ENCODE results near the gene CFAP92. TPM values are rescaled to one million over a fixed set of nuclear protein-coding genes. Genes with fewer than 3 reads are reported as not detected.

The CFAP92 gene
- polyA plus RNA-seq, 1 experiment: 0.10 TPM

- ChIA-PET POLR2A (no interaction called here), CTCF (interaction anchor here (0.8 to 2.2 kb wide), 5 partner anchors 20 to 333 kb away, joined by 3 to 19 read pairs (median 3); no protein-coding TSS in a partner anchor)
- Histone ChIP-seq H3K27me3 (ENCODE audit: control insufficient read depth, insufficient read depth, low read length) (peaks cover 8% of the 10 kb centered on the region), H3K9me3 (ENCODE audit: control insufficient read depth, insufficient read depth, low read length) (no peaks in the 10 kb centered on the region; the same call in 1 of the 2 replicates), H3K27ac (ENCODE audit: low read depth, low read length) (no peak overlapping the region), H3K4me3 (ENCODE audit: low read depth, low read length) (no peak overlapping the region)
- no peak for DNase-seq (ENCODE audit: low read depth, low spot score)
- TF ChIP-seq CTCF (IDR thresholded peaks at IDR 0.05; ENCODE audit: low read depth, low read length): peak; percentile 50
Measured at GRCh38 chr3:128950223-128950938, 43.5 kb downstream of the CFAP92 start.

GRCh38 chr3:128949158-128949557 is 44.7 kb downstream of the CFAP92 start:
- Histone ChIP-seq H3K9me3 (ENCODE audit: control insufficient read depth, insufficient read depth, low read length) (no peaks in the 10 kb centered on the region; the same call in 1 of the 2 replicates), H3K4me3 (ENCODE audit: low read depth, low read length) (no peak overlapping the region), H3K27ac (ENCODE audit: low read depth, low read length) (no peak overlapping the region), H3K27me3 (ENCODE audit: control insufficient read depth, insufficient read depth, low read length) (peaks cover 17% of the 10 kb centered on the region)
- no peak for TF ChIP-seq CTCF (IDR thresholded peaks at IDR 0.05; ENCODE audit: low read depth, low read length)
- DNase-seq (ENCODE audit: low read depth, low spot score): no peak
- ChIA-PET CTCF (interaction anchor here (0.5 to 2.2 kb wide), 2 partner anchors 21 to 484 kb away, joined by 3 to 19 read pairs; no protein-coding TSS in a partner anchor), POLR2A (no interaction called here)

DNA sequence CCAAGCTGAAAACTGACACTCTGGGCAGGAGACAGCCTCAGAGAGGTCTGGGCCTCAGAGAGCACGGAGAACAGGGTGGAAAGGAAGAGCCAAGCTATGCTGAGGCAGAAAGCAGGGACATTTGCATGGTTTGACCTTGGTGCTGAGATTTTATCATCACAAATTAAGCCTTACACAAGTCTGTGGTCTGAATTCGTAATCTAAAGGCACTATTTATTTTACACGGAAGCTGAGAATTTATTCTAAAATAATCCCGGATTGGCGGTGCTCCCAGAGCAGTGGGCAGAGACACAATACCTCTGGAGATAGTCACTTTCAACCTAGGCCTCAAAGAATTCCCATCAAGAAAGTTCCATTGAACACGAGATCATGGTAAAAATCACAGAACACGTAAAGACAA is 47.5 kb downstream of the CFAP92 start:
- ChIA-PET CTCF (interaction anchor here (0.6 to 1.4 kb wide), 2 partner anchors 24 to 107 kb away, joined by 4 read pairs; no protein-coding TSS in a partner anchor), POLR2A (interaction anchor here (1.5 kb wide), 1 partner anchor 266 kb away, joined by 7 read pairs; no protein-coding TSS in a partner anchor)
- H3K27ac ChIP-seq (ENCODE audit: low read depth, low read length): no peak overlapping the region
- no peak overlapping the region for H3K4me3 ChIP-seq (ENCODE audit: low read depth, low read length)
- no peak for TF ChIP-seq CTCF (IDR thresholded peaks at IDR 0.05; ENCODE audit: low read depth, low read length)
- peaks cover 30% of the 10 kb centered on the region for H3K27me3 ChIP-seq (ENCODE audit: control insufficient read depth, insufficient read depth, low read length)
- DNase-seq (ENCODE audit: low read depth, low spot score): no peak
- no peaks in the 10 kb centered on the region; the same call in 1 of the 2 replicates for H3K9me3 ChIP-seq (ENCODE audit: control insufficient read depth, insufficient read depth, low read length)

- no peak for TF ChIP-seq CTCF (IDR thresholded peaks at IDR 0.05; ENCODE audit: low read depth, low read length)
- Histone ChIP-seq H3K9me3 (ENCODE audit: control insufficient read depth, insufficient read depth, low read length) (no peaks in the 10 kb centered on the region; the same call in 1 of the 2 replicates), H3K27me3 (ENCODE audit: control insufficient read depth, insufficient read depth, low read length) (peaks cover 30% of the 10 kb centered on the region), H3K27ac (ENCODE audit: low read depth, low read length) (no peak overlapping the region), H3K4me3 (ENCODE audit: low read depth, low read length) (no peak overlapping the region)
- ChIA-PET CTCF (interaction anchor here (1.4 kb wide), 1 partner anchor 25 kb away, joined by 4 read pairs; no protein-coding TSS in a partner anchor), POLR2A (interaction anchor here (1.5 kb wide), 1 partner anchor 266 kb away, joined by 7 read pairs; no protein-coding TSS in a partner anchor)
- no peak for DNase-seq (ENCODE audit: low read depth, low spot score)
Measured at GRCh38 chr3:128945878-128946175, 48.0 kb downstream of the CFAP92 start.

All from AG04450 (cell line).